GM21529 (cell line): ENCODE results near the gene AMIGO3.

Experiments used
- ATAC-seq: cut with Tn5 transposase; IDR thresholded peaks from one replicate; pipeline ENCODE4 v1.9.1; 2021; ENCODE audit not compliant: unreplicated experiment

AMIGO3 gene

GRCh38 chr3:49725906-49726681 lies 6.6 kb upstream of the AMIGO3 start:
- ATAC-seq, result no peak

- ATAC-seq, result no peak
These were observed 5.1 kb upstream of the AMIGO3 start for GRCh38 chr3:49724586-49724985.

- peak; percentile 74 for ATAC-seq
These were observed 4.4 kb upstream of the AMIGO3 start, which contains the start of gene GMPPB for GRCh38 chr3:49723628-49724551. GMPPB (minus strand) TSS chr3:49723951; CDS start chr3:49723726, 225 bp downstream.

- no peak for ATAC-seq
These were observed 3.8 kb upstream of the AMIGO3 start for GRCh38 chr3:49723296-49723627.

- no peak for ATAC-seq
These were observed 3.4 kb upstream of the AMIGO3 start for GRCh38 chr3:49722896-49723295.

GRCh38 chr3:49721896-49722781 lies 2.7 kb upstream of the AMIGO3 start:
- no peak for ATAC-seq

GRCh38 chr3:49721596-49721895 lies 2.1 kb upstream of the AMIGO3 start:
- ATAC-seq, result no peak

- no peak for ATAC-seq
These were observed 1.5 kb upstream of the AMIGO3 start for GRCh38 chr3:49720855-49721595.

- no peak for ATAC-seq
These were observed 648 bp downstream of the AMIGO3 start for GRCh38 chr3:49718858-49719213.

- ATAC-seq, result no peak
These were observed 1.3 kb downstream of the AMIGO3 start for GRCh38 chr3:49717959-49718857.

- no peak for ATAC-seq
These were observed 2.1 kb downstream of the AMIGO3 start for GRCh38 chr3:49717211-49717958.

GRCh38 chr3:49716691-49717210 lies 2.7 kb downstream of the AMIGO3 start:
- ATAC-seq, result no peak

- ATAC-seq, result no peak
These were observed 3.3 kb downstream of the AMIGO3 start for GRCh38 chr3:49716169-49716568.

GRCh38 chr3:49715611-49716121 lies 3.8 kb downstream of the AMIGO3 start:
- ATAC-seq, result no peak

- no peak for ATAC-seq
These were observed 4.5 kb downstream of the AMIGO3 start for GRCh38 chr3:49714728-49715550.

- no peak for ATAC-seq
These were observed 6.0 kb downstream of the AMIGO3 start for GRCh38 chr3:49713336-49714105.
